Measurements from ENCODE around the gene MAN2A1. TPM values are rescaled to one million over a fixed set of nuclear protein-coding genes. Genes with fewer than 3 reads are reported as not detected.
A peak's percentile ranks its signal among the peaks of the same experiment; 100 is the strongest.

Gene MAN2A1
- total and polyA plus RNA-seq, 12 donors: 11.7 to 123 (median 83.2) TPM

- WGBS, 4 donors: 82 to 92% (median 87%) methylated on average over 3 of the region's 3 CpGs
- TF ChIP-seq CTCF (IDR thresholded peaks at IDR 0.05): no peak
- TF ChIP-seq POLR2A (IDR thresholded peaks at IDR 0.05): no peak
- Histone ChIP-seq H3K27me3 (no peaks in the 10 kb centered on the region), H3K9me3 (replicated peaks in 1 of 3) (no peaks in the 10 kb centered on the region), H3K4me1 (replicated peaks in 1 of 2) (no peaks in the 10 kb centered on the region), H3K27ac (no peak overlapping the region), H3K36me3 (replicated peaks in 1 of 2) (peaks cover 0 to 8% of the 10 kb centered on the region in 2 donors), H3K4me3 (no peak overlapping the region)
- no peak for DNase-seq
- intact Hi-C loops (cut with DNase I): no loop called here
Measured at GRCh38 chr5:109833946-109834345, 144.2 kb downstream of the MAN2A1 start.

- H3K36me3 ChIP-seq (replicated peaks in 1 of 2): peaks cover 0 to 11% of the 10 kb centered on the region in 2 donors
- H3K27me3 ChIP-seq: no peaks in the 10 kb centered on the region
- 85 to 97% (median 93%) methylated on average over 8 of the region's 8 CpGs for WGBS, 4 donors
- DNase-seq: no peak
- no peaks in the 10 kb centered on the region for H3K4me1 ChIP-seq (replicated peaks in 1 of 2)
- no peaks in the 10 kb centered on the region for H3K9me3 ChIP-seq (replicated peaks in 1 of 3)
- no peak overlapping the region for H3K27ac ChIP-seq
- intact Hi-C loops (cut with DNase I): no loop called here
- no peak for TF ChIP-seq CTCF (IDR thresholded peaks at IDR 0.05)
- TF ChIP-seq POLR2A (IDR thresholded peaks at IDR 0.05): no peak
- H3K4me3 ChIP-seq: no peak overlapping the region
Measured at GRCh38 chr5:109836280-109836679, 146.6 kb downstream of the MAN2A1 start.

GRCh38 chr5:109837231-109837861 lies 147.6 kb downstream of the MAN2A1 start:
- WGBS, 4 donors: 83 to 89% (median 87%) methylated on average over 6 of the region's 6 CpGs
- intact Hi-C loops (cut with DNase I): no loop called here
- Histone ChIP-seq H3K27me3 (no peaks in the 10 kb centered on the region), H3K4me1 (replicated peaks in 1 of 2) (no peaks in the 10 kb centered on the region), H3K9me3 (replicated peaks in 1 of 3) (no peaks in the 10 kb centered on the region), H3K36me3 (replicated peaks in 1 of 2) (peaks cover 0 to 13% of the 10 kb centered on the region in 2 donors), H3K4me3 (no peak overlapping the region), H3K27ac (no peak overlapping the region)
- TF ChIP-seq POLR2A (IDR thresholded peaks at IDR 0.05): no peak
- DNase-seq: no peak

GRCh38 chr5:109838157-109838556 lies 148.4 kb downstream of the MAN2A1 start:
- no peaks in the 10 kb centered on the region for H3K9me3 ChIP-seq (replicated peaks in 1 of 3)
- TF ChIP-seq CTCF (IDR thresholded peaks at IDR 0.05) (no peak), POLR2A (IDR thresholded peaks at IDR 0.05) (no peak)
- no peak overlapping the region for H3K27ac ChIP-seq
- H3K4me3 ChIP-seq: no peak overlapping the region
- H3K36me3 ChIP-seq (replicated peaks in 1 of 2): peaks cover 0 to 13% of the 10 kb centered on the region in 2 donors
- H3K27me3 ChIP-seq: no peaks in the 10 kb centered on the region
- H3K4me1 ChIP-seq (replicated peaks in 1 of 2): no peaks in the 10 kb centered on the region
- WGBS, 4 donors: 98 to 100% (median 100%) methylated on average over 1 of the region's 1 CpG
- DNase-seq: no peak
- intact Hi-C loops (cut with DNase I): no loop called here

GRCh38 chr5:109844148-109844547 lies 154.4 kb downstream of the MAN2A1 start:
- no peak overlapping the region for H3K4me3 ChIP-seq
- H3K36me3 ChIP-seq (replicated peaks in 1 of 2): peaks cover 0 to 22% of the 10 kb centered on the region in 2 donors
- H3K27me3 ChIP-seq: no peaks in the 10 kb centered on the region
- no peaks in the 10 kb centered on the region for H3K4me1 ChIP-seq (replicated peaks in 1 of 2)
- no peaks in the 10 kb centered on the region for H3K9me3 ChIP-seq (replicated peaks in 1 of 3)
- WGBS, 4 donors: 92 to 95% (median 94%) methylated on average over 4 of the region's 4 CpGs
- TF ChIP-seq POLR2A (IDR thresholded peaks at IDR 0.05) (no peak), CTCF (IDR thresholded peaks at IDR 0.05) (peak in 5 of 6 experiments; percentile 8 to 31 (median 24))
- no peak for DNase-seq
- intact Hi-C loops (cut with DNase I): no loop called here
- no peak overlapping the region for H3K27ac ChIP-seq

All from adrenal gland (tissue), 12 donors.